Measurements from ENCODE around the gene B3GNT8.

DNA sequence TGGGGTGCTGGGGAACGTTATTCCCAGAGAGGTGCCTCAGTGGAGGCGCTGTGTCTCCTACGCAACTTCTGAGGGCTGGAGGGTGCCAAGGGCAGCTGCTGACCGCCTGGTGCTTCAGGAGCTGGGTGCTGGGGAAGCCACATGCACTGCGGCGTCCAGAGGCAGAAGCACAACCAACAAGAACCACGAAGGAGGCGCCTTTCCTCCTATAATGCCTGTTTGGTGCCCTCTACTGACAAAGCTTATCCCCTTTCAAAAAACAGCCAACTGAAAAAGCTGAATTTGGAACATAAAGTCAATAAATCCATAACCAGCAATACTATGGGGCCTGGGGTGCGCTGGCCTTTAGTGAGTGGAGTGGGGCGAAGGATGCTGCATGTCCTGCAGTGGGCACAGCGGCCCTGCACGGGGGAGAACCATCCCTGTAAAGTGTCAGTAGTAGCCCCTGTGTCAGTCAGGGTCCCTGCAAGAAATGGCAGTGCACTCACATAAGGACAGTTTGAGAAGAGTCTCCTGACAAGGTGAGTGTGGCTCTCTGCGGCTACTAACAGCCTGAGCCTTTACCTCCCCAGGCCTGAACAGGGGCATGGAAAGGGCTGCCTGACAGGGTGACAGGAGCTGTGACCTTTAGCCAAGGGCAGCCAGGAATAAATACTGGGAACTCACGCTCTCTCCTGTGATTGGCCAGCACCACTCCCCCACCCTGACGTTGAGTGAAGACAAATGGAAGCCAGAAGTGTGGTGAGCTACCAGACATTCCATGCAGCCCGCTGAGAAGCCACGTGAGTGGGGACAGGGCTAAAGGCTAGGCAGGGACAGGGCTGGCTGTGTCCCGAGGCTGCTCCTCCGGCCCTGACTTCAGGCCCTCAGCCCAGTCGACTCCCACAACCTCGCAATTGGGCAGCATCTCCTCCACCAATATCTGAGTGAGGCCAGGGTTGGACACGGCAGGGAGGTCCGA, 4.5 kb upstream of the B3GNT8 start:
- TF ChIP-seq ZNF274 (IDR thresholded peaks at IDR 0.05; ENCODE audit: low read depth, low read length) (no peak), YY1 (IDR thresholded peaks at IDR 0.05; ENCODE audit: insufficient read depth, insufficient read length) (no peak), SUZ12 (IDR thresholded peaks at IDR 0.05; ENCODE audit: extremely low read depth, insufficient read depth, insufficient read length) (no peak)

Data from NT2/D1 (cell line).